K562 (cell line): Measurements from ENCODE around the gene FMN2. TPM values are rescaled to one million over a fixed set of nuclear protein-coding genes. Genes with fewer than 3 reads are reported as not detected.

ENCODE experiments used
- ATAC-seq: fragments of 200-7000 bp; cut with Tn5 transposase; 3 replicates; pipeline ENCODE4 v1.9.1; 2020; ENCODE audit warnings: moderate library complexity
- BruUV-seq: library from RNA; stranded (reverse); fragments of 400-500 nt; replicated peaks from 2 replicates; lab custom pipeline; 2021; lab: Mats Ljungman, UMichigan
- CTCF ChIA-PET: fragments of 300-600 bp; formaldehyde crosslinking; extraction: SDS; loops from one replicate; lab custom pipeline; 2021; ENCODE audit warnings: low intra/inter-chr PET ratio; lab: Yijun Ruan, JAX
- POLR2A ChIA-PET: fragments of 300-600, 350-650 bp; sonication (Branson Sonifier 250); formaldehyde crosslinking; extraction: SDS; loops from one replicate; lab custom pipeline; 2021; ENCODE audit warnings: antibody characterized with exemption, inconsistent platforms; lab: Yijun Ruan, JAX
- DNase-seq, 4 experiments: peaks; one replicate each; pipeline versions ENCODE4 v3.0.0 to v3.0.0-alpha.2; 2011 to 2018; ENCODE audit warnings: low spot score in 3 of 4, mixed read lengths in 3 of 4; ENCODE audit errors: extremely low read depth in 1 of 4
- FAIRE-seq: peaks from 2 replicates; lab custom pipeline; 2011; peaks lifted over from hg19 to GRCh38; lab: Jason Lieb, UNC
- H2AFZ ChIP-seq: 2 replicates; pipeline ENCODE4 v1.6.0; 2011; ENCODE audit warnings: low read depth, low read length, control low read depth, inconsistent platforms
- H3K27ac ChIP-seq: fragments of 200-600 bp; 3 replicates; pipeline ENCODE4 v1.8.0; 2011; ENCODE audit warnings: low read depth, mild to moderate bottlenecking, control low read depth, inconsistent platforms, low read length, moderate library complexity, mixed read lengths; ENCODE audit errors: extremely low read depth
- H3K27me3 ChIP-seq, 2 experiments: fragments of 300-600 bp in 1 of 2; 2 replicates in 1 of 2; 3 replicates in 1 of 2; pipeline versions ENCODE4 v1.6.0 to v1.8.0; 2011; ENCODE audit warnings: inconsistent platforms in 2 of 2, low read length in 2 of 2, mild to moderate bottlenecking in 1 of 2, mixed read lengths in 1 of 2, moderate library complexity in 1 of 2; ENCODE audit not compliant: control insufficient read depth in 2 of 2, insufficient read depth in 2 of 2
- H3K36me3 ChIP-seq: fragments of 300-600 bp; 3 replicates; pipeline ENCODE4 v1.8.0; 2011; ENCODE audit warnings: mild to moderate bottlenecking, low read length, inconsistent platforms; ENCODE audit not compliant: control insufficient read depth, insufficient read depth
- H3K4me1 ChIP-seq, 2 experiments: fragments of 200-600 bp in 1 of 2; replicated peaks in 1 of 2; 2 replicates in 1 of 2; 3 replicates in 1 of 2; pipeline versions ENCODE4 v1.5.1 to v1.8.0; 2011; ENCODE audit warnings: inconsistent platforms in 2 of 2, low read length in 2 of 2, mild to moderate bottlenecking in 1 of 2, mixed read lengths in 1 of 2, moderate library complexity in 1 of 2; ENCODE audit not compliant: control insufficient read depth in 2 of 2, insufficient read depth in 2 of 2
- H3K4me2 ChIP-seq: 2 replicates; pipeline ENCODE4 v1.6.1; 2011; ENCODE audit warnings: low read length, control low read depth, inconsistent platforms, mixed read lengths; ENCODE audit not compliant: insufficient read depth
- H3K4me3 ChIP-seq: fragments of 200-600 bp; sonication (generic), shearing (Covaris generic); 2 replicates; pipeline ENCODE4 v1.5.1; 2016; ENCODE audit warnings: control low read depth, inconsistent platforms
- H3K79me2 ChIP-seq: fragments of 200-600 bp; 3 replicates; pipeline ENCODE4 v1.8.0; 2011; ENCODE audit warnings: low read length, inconsistent platforms; ENCODE audit not compliant: control insufficient read depth, insufficient read depth
- H3K9ac ChIP-seq, 2 experiments: 2 replicates each; pipeline versions ENCODE4 v1.6.0 to v1.6.1; 2011; ENCODE audit warnings: low read depth in 2 of 2, low read length in 2 of 2, control low read depth in 1 of 2, inconsistent platforms in 1 of 2, mild to moderate bottlenecking in 1 of 2, mixed read lengths in 1 of 2; ENCODE audit not compliant: insufficient read depth in 1 of 2
- H3K9me1 ChIP-seq: one replicate; pipeline ENCODE4 v1.6.0; 2011; ENCODE audit warnings: inconsistent platforms, mild to moderate bottlenecking, low read length, moderate library complexity; ENCODE audit not compliant: control insufficient read depth, insufficient read depth
- H3K9me3 ChIP-seq: replicated peaks from 2 replicates; pipeline ENCODE4 v1.5.1; 2011; ENCODE audit warnings: low read depth, low read length, inconsistent platforms; ENCODE audit not compliant: control insufficient read depth, insufficient read depth
- H4K20me1 ChIP-seq: replicated peaks from 2 replicates; pipeline ENCODE4 v1.6.1; 2011; ENCODE audit warnings: low read length, inconsistent platforms, mixed read lengths; ENCODE audit not compliant: control insufficient read depth, insufficient read depth
- ASH1L ChIP-seq: fragments of 450-650 bp; IDR thresholded peaks from 2 replicates; pipeline ENCODE4 v1.6.1; 2018; ENCODE audit warnings: borderline replicate concordance, mild to moderate bottlenecking, low read depth; ENCODE audit not compliant: partially characterized antibody
- MCM7 ChIP-seq, 2 experiments: fragments of 450-650 bp; IDR thresholded peaks; 2 replicates each; pipeline ENCODE4 v1.6.1; 2016 to 2018
- MTA1 ChIP-seq: fragments of 450-650 bp; IDR thresholded peaks from 2 replicates; pipeline ENCODE4 v1.6.1; 2017; ENCODE audit warnings: borderline replicate concordance
- NFIX ChIP-seq: fragments of 250-450 bp; sonication (Bioruptor Pico); IDR thresholded peaks from 2 replicates; pipeline ENCODE4 v1.4.0; 2020; ENCODE audit warnings: low read depth, mild to moderate bottlenecking, moderate library complexity
- PML ChIP-seq: IDR thresholded peaks from 2 replicates; pipeline ENCODE4 v1.6.1; 2012; ENCODE audit warnings: low read length, inconsistent platforms
- POLR2H ChIP-seq: IDR thresholded peaks from 2 replicates; pipeline ENCODE4 v1.6.1; 2016; ENCODE audit warnings: missing genetic modification characterization, low read depth, mild to moderate bottlenecking, control low read depth, missing compliant biosample characterization, moderate library complexity
- SP2 ChIP-seq: IDR thresholded peaks from 2 replicates; pipeline ENCODE4 v1.6.1; 2011; ENCODE audit warnings: mild to moderate bottlenecking, low read depth, low read length, moderate library complexity; ENCODE audit not compliant: poor library complexity, severe bottlenecking; ENCODE audit errors: extremely low read depth
- STAG1 ChIP-seq: sonication (generic); formaldehyde crosslinking; IDR thresholded peaks from 2 replicates; pipeline ENCODE4 v1.5.0; 2020; ENCODE audit warnings: missing genetic modification reagents, borderline replicate concordance
- TEAD2 ChIP-seq: fragments of 450-650 bp; IDR thresholded peaks from 2 replicates; pipeline ENCODE4 v1.6.1; 2016; ENCODE audit warnings: missing genetic modification characterization, control low read depth, missing compliant biosample characterization
- ZNF121 ChIP-seq: sonication (generic); formaldehyde crosslinking; conservative IDR thresholded peaks from 2 replicates; pipeline ENCODE4 v1.8.0; 2022; ENCODE audit warnings: missing genetic modification reagents
- WGBS: fragments of 100-300 bp; shearing (Covaris generic); methylation state at CpG from one replicate; pipeline ENCODE4 v1.1.6; 2016; ENCODE audit warnings: low coverage, mixed read lengths; ENCODE audit not compliant: insufficient coverage; ENCODE audit errors: missing lambda C conversion rate; 5-methylcytosine and 5-hydroxymethylcytosine counted together
- in situ Hi-C: fragments of 300-500 bp; cut with MboI; formaldehyde crosslinking; loops from 4 replicates; pipeline ENCODE4 v1.15.0; 2018; ENCODE audit warnings: inconsistent platforms, mixed read lengths
- intact Hi-C: fragments of 100-400 bp; cut with micrococcal nuclease; formaldehyde crosslinking; loops from 2 replicates; pipeline ENCODE4 v1.14.2; 2022
- polyA plus RNA-seq, 8 experiments: library from polyadenylated mRNA; depleted of rRNA in 4 of 8; stranded (reverse) in 5 of 8; unstranded in 3 of 8; fragments of >200 nt; fragmentation: Nextera tagmentation in 2 of 8; fragmentation: Illumina TruSeq in 1 of 8; extraction: Ambion mirVana in 2 of 8; extraction: Trizol in 1 of 8; gene quantifications; 2 replicates each; pipeline versions ENCODE4 v1.2.1 to v1.2.3, GENCODE V29; 2011 to 2014; ENCODE audit warnings: inconsistent platforms in 1 of 8, missing spikeins in 1 of 8
- total RNA-seq, 7 experiments: library from RNA; depleted of rRNA in 6 of 7; stranded (reverse); fragments of >200 nt in 6 of 7; fragmentation: Illumina TruSeq in 2 of 7; extraction: Trizol in 2 of 7; gene quantifications; 2 replicates each; pipeline versions ENCODE4 v1.2.1 to v1.2.3, GENCODE V29; 2011 to 2021; ENCODE audit warnings: low replicate concordance in 1 of 7
- TF ChIP-seq, protein P1 (sequence below): IDR thresholded peaks from 3 replicates; pipeline ENCODE4 v1.6.1; 2011; ENCODE audit warnings: borderline replicate concordance, mild to moderate bottlenecking, moderate library complexity; ENCODE audit not compliant: insufficient read length; ENCODE audit errors: extremely low read depth

The FMN2 gene
- total and polyA plus RNA-seq, 9 of the 15 experiments (the other 6 are each of a cell fraction or from before 2014, with no cell fraction given), result 0.15 to 0.45 (median 0.16) TPM; not detected in 3

DNA sequence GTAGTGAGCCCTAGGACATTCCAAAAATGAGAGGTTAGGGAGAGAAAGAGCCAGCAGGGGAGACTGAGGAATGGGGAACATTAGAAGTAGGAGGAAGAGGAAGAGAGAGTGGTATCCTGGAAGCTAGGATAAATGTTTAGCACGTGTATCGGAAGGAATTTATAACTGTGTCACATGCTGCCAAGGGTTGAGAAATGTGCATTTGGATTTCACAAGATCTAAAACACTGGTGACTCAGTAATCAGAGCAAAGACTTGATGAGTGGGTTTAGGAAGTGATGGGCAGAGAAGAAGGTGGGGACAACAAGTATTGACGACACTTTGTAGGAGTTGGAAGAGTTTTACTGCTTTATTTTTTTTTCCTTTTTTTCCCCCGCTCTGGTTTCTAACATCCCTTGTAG is 193.9 kb downstream of the FMN2 start:
- Histone ChIP-seq H3K27me3 (no peaks in the 10 kb centered on the region), H4K20me1 (no peaks in the 10 kb centered on the region), H3K9ac (no peak overlapping the region), H3K4me2 (no peak overlapping the region), H3K79me2 (no peaks in the 10 kb centered on the region), H3K4me1 (no peaks in the 10 kb centered on the region), H3K36me3 (no peaks in the 10 kb centered on the region), H2AFZ (no peak overlapping the region), H3K9me3 (no peaks in the 10 kb centered on the region; the same call in none of the 2 replicates), H3K27ac (no peak overlapping the region), H3K4me3 (no peak overlapping the region), H3K9me1 (no peaks in the 10 kb centered on the region)
- WGBS, result 7% methylated on average over 4 of the region's 4 CpGs
- TF ChIP-seq MCM7 (IDR thresholded peaks at IDR 0.05), result no peak
- no peak for TF ChIP-seq TEAD2 (tag)
- TF ChIP-seq MTA1, result no peak
- no peak for TF ChIP-seq NFIX (CRISPR knock-in tag)
- no peak for TF ChIP-seq STAG1
- TF ChIP-seq, protein P1, sequence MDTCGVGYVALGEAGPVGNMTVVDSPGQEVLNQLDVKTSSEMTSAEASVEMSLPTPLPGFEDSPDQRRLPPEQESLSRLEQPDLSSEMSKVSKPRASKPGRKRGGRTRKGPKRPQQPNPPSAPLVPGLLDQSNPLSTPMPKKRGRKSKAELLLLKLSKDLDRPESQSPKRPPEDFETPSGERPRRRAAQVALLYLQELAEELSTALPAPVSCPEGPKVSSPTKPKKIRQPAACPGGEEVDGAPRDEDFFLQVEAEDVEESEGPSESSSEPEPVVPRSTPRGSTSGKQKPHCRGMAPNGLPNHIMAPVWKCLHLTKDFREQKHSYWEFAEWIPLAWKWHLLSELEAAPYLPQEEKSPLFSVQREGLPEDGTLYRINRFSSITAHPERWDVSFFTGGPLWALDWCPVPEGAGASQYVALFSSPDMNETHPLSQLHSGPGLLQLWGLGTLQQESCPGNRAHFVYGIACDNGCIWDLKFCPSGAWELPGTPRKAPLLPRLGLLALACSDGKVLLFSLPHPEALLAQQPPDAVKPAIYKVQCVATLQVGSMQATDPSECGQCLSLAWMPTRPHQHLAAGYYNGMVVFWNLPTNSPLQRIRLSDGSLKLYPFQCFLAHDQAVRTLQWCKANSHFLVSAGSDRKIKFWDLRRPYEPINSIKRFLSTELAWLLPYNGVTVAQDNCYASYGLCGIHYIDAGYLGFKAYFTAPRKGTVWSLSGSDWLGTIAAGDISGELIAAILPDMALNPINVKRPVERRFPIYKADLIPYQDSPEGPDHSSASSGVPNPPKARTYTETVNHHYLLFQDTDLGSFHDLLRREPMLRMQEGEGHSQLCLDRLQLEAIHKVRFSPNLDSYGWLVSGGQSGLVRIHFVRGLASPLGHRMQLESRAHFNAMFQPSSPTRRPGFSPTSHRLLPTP, result no peak
- TF ChIP-seq SP2, result no peak
- TF ChIP-seq PML, result no peak
- TF ChIP-seq ZNF121 (CRISPR knock-in tag), result no peak
- TF ChIP-seq POLR2H (tag), result no peak
- TF ChIP-seq ASH1L, result no peak
- intact Hi-C loops, result no loop called here
- no peak for FAIRE-seq
- in situ Hi-C loops, result no loop called here
- CTCF ChIA-PET, result no interaction called here
- no TSS peak for BruUV-seq
- POLR2A ChIA-PET, result no interaction called here
- DNase-seq, result no peak
- no peak for ATAC-seq
